WTC11 (cell line): ENCODE data around the gene KSR2. TPM values are rescaled to one million over a fixed set of nuclear protein-coding genes. Genes with fewer than 3 reads are reported as not detected.

Experiments
- ATAC-seq: fragments of 200-7000 bp; cut with Tn5 transposase; 2 replicates; pipeline ENCODE4 v1.10.0; 2021; ENCODE audit warnings: mild to moderate bottlenecking, moderate library complexity
- CTCF ChIA-PET: fragments of 300-600 bp; sonication (Branson Sonifier 250); formaldehyde crosslinking; loops from one replicate; lab custom pipeline; 2021; ENCODE audit warnings: antibody characterized with exemption; lab: Charles Lee
- POLR2A ChIA-PET: fragments of 350-600 bp; sonication (Branson Sonifier 250); formaldehyde crosslinking; loops from one replicate; lab custom pipeline; 2021; ENCODE audit warnings: antibody characterized with exemption; lab: Charles Lee
- DNase-seq: peaks from one replicate; pipeline ENCODE4 v3.0.0; 2021; ENCODE audit warnings: low spot score
- H3K27ac Mint-ChIP-seq: 2 replicates; pipeline ENCODE4 v1.8.0; 2021; ENCODE audit warnings: mixed read lengths
- H3K27me3 Mint-ChIP-seq: 2 replicates; pipeline ENCODE4 v1.8.0; 2021; ENCODE audit warnings: low read depth, mild to moderate bottlenecking, moderate library complexity, mixed read lengths
- H3K36me3 Mint-ChIP-seq: 2 replicates; pipeline ENCODE4 v1.8.0; 2021; ENCODE audit warnings: mixed read lengths
- H3K4me1 Mint-ChIP-seq: 2 replicates; pipeline ENCODE4 v1.8.0; 2022; ENCODE audit warnings: mixed read lengths
- H3K4me3 Mint-ChIP-seq: 2 replicates; pipeline ENCODE4 v1.8.0; 2021; ENCODE audit warnings: mild to moderate bottlenecking, moderate library complexity, mixed read lengths
- H3K9me3 Mint-ChIP-seq: 2 replicates; pipeline ENCODE4 v1.8.0; 2021; ENCODE audit warnings: mixed read lengths
- FOXK1 ChIP-seq: sonication (generic); formaldehyde crosslinking; IDR thresholded peaks from 2 replicates; pipeline ENCODE4 v1.8.0; 2022; ENCODE audit warnings: mild to moderate bottlenecking, moderate library complexity, missing genetic modification reagents
- FOXP1 ChIP-seq: sonication (generic); formaldehyde crosslinking; IDR thresholded peaks from 2 replicates; pipeline ENCODE4 v1.8.0; 2022; ENCODE audit warnings: missing genetic modification reagents, mild to moderate bottlenecking, moderate library complexity, borderline replicate concordance
- GTF2I ChIP-seq: fragments of 250-450 bp; sonication (Bioruptor Pico); conservative IDR thresholded peaks from 2 replicates; pipeline ENCODE4 v1.4.0; 2021; ENCODE audit warnings: mild to moderate bottlenecking
- HMGA2 ChIP-seq: fragments of 250-450 bp; sonication (Bioruptor Pico); IDR thresholded peaks from 2 replicates; pipeline ENCODE4 v1.4.0; 2021; ENCODE audit warnings: mild to moderate bottlenecking, moderate library complexity
- JUN ChIP-seq: sonication (generic); formaldehyde crosslinking; IDR thresholded peaks from 2 replicates; pipeline ENCODE4 v1.8.0; 2023; ENCODE audit warnings: mild to moderate bottlenecking, missing genetic modification reagents
- KAT7 ChIP-seq: sonication (generic); formaldehyde crosslinking; IDR thresholded peaks from 2 replicates; pipeline ENCODE4 v1.8.1; 2023; ENCODE audit warnings: missing genetic modification reagents, mild to moderate bottlenecking, borderline replicate concordance
- MYBL2 ChIP-seq: sonication (generic); formaldehyde crosslinking; IDR thresholded peaks from 2 replicates; pipeline ENCODE4 v1.8.1; 2023; ENCODE audit warnings: mild to moderate bottlenecking, moderate library complexity, missing genetic modification reagents
- NFE2L1 ChIP-seq: sonication (generic); formaldehyde crosslinking; IDR thresholded peaks from 2 replicates; pipeline ENCODE4 v1.8.1; 2023; ENCODE audit warnings: missing genetic modification reagents
- NFYB ChIP-seq: sonication (generic); formaldehyde crosslinking; conservative IDR thresholded peaks from 2 replicates; pipeline ENCODE4 v1.8.0; 2022; ENCODE audit warnings: low read depth, missing genetic modification reagents
- NR2C2 ChIP-seq: sonication (generic); formaldehyde crosslinking; IDR thresholded peaks from 2 replicates; pipeline ENCODE4 v1.8.0; 2022; ENCODE audit warnings: mild to moderate bottlenecking, missing genetic modification reagents
- RORB ChIP-seq: fragments of 250-450 bp; sonication (Bioruptor Pico); IDR thresholded peaks from 2 replicates; pipeline ENCODE4 v1.9.0; 2021; ENCODE audit warnings: mild to moderate bottlenecking
- SOX15 ChIP-seq: fragments of 250-450 bp; sonication (Bioruptor Pico); IDR thresholded peaks from 2 replicates; pipeline ENCODE4 v1.9.0; 2021; ENCODE audit warnings: mild to moderate bottlenecking
- SP1 ChIP-seq: sonication (generic); formaldehyde crosslinking; conservative IDR thresholded peaks from 2 replicates; pipeline ENCODE4 v1.8.1; 2022; ENCODE audit warnings: missing genetic modification reagents
- ZNF138 ChIP-seq: sonication (generic); formaldehyde crosslinking; conservative IDR thresholded peaks from 2 replicates; pipeline ENCODE4 v1.8.1; 2022; ENCODE audit warnings: mild to moderate bottlenecking, moderate library complexity, missing genetic modification reagents
- ZNF219 ChIP-seq: sonication (generic); formaldehyde crosslinking; IDR thresholded peaks from 2 replicates; pipeline ENCODE4 v1.8.0; 2023; ENCODE audit warnings: missing genetic modification reagents, mild to moderate bottlenecking, borderline replicate concordance
- ZNF416 ChIP-seq: fragments of 250-450 bp; sonication (Bioruptor Pico); IDR thresholded peaks from 2 replicates; pipeline ENCODE4 v1.9.0; 2021; ENCODE audit warnings: mild to moderate bottlenecking, inconsistent platforms
- total RNA-seq: library from RNA; stranded (reverse); gene quantifications from 3 replicates; pipeline ENCODE4 v1.2.3, GENCODE V29; 2021
- TF ChIP-seq, protein P1 (sequence below): sonication (generic); formaldehyde crosslinking; conservative IDR thresholded peaks from 2 replicates; pipeline ENCODE4 v1.8.1; 2022; ENCODE audit warnings: mild to moderate bottlenecking, missing genetic modification reagents
- TF ChIP-seq, protein P2 (sequence below): sonication (generic); formaldehyde crosslinking; IDR thresholded peaks from 2 replicates; pipeline ENCODE4 v1.8.0; 2022; ENCODE audit warnings: mild to moderate bottlenecking, missing genetic modification reagents
- TF ChIP-seq, protein P3 (sequence below): fragments of 250-450 bp; sonication (Bioruptor Pico); IDR thresholded peaks from 2 replicates; pipeline ENCODE4 v2.1.2; 2022; ENCODE audit warnings: mild to moderate bottlenecking, moderate library complexity
- TF ChIP-seq, protein P4 (sequence below): sonication (generic); formaldehyde crosslinking; conservative IDR thresholded peaks from 2 replicates; pipeline ENCODE4 v1.8.1; 2023; ENCODE audit warnings: mild to moderate bottlenecking, low read depth, missing genetic modification reagents, moderate library complexity
- TF ChIP-seq, protein P5 (sequence below): sonication (generic); formaldehyde crosslinking; IDR thresholded peaks from 2 replicates; pipeline ENCODE4 v1.8.0; 2023; ENCODE audit warnings: mild to moderate bottlenecking, missing genetic modification reagents
- TF ChIP-seq, protein P6 (sequence below): fragments of 200-600 bp; IDR thresholded peaks from 2 replicates; pipeline ENCODE4 v1.8.0; 2022; ENCODE audit warnings: antibody characterized with exemption
- TF ChIP-seq, protein P7 (sequence below): sonication (generic); formaldehyde crosslinking; IDR thresholded peaks from 2 replicates; pipeline ENCODE4 v1.8.1; 2022; ENCODE audit warnings: mild to moderate bottlenecking, moderate library complexity, missing genetic modification reagents
- TF ChIP-seq, protein P8 (sequence below): fragments of 250-450 bp; sonication (Bioruptor Pico); IDR thresholded peaks from 2 replicates; pipeline ENCODE4 v1.9.0; 2021; ENCODE audit warnings: moderate library complexity, mild to moderate bottlenecking, inconsistent platforms, borderline replicate concordance

The KSR2 gene
- total RNA-seq, 1 experiment from 2014 or later = 2.4 TPM

DNA sequence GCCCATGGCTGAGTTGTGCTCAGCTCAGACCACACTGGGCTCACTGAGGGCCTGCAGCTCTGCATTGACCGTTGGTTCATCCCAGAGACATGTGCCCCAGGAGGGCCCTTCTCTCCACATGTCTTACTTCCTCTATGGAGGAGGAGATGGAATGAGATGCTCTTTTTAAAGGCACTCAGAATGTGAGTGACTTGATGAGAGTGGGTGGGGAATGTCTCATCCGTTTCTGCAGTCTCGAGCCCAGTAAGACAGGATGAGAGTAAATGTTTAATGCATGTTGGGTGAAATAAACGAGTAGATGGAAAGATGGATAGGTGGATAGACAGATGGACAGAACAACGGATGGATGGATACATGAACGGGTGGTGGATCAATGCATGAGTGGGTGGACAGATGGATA lies 538.5 kb downstream of the KSR2 start:
- peaks cover 9% of the 10 kb centered on the region for H3K9me3 Mint-ChIP-seq
- H3K4me1 Mint-ChIP-seq = no peaks in the 10 kb centered on the region
- CTCF ChIA-PET = interaction anchor here (0.8 kb wide), 1 partner anchor 63 kb away, joined by 3 read pairs; no protein-coding TSS in a partner anchor
- no peaks in the 10 kb centered on the region for H3K27me3 Mint-ChIP-seq
- TF ChIP-seq, protein P1, sequence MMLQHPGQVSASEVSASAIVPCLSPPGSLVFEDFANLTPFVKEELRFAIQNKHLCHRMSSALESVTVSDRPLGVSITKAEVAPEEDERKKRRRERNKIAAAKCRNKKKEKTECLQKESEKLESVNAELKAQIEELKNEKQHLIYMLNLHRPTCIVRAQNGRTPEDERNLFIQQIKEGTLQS (CRISPR knock-in tag) = no peak
- no peak for TF ChIP-seq SOX15 (CRISPR knock-in tag)
- TF ChIP-seq ZNF416 (CRISPR knock-in tag) = no peak
- TF ChIP-seq, protein P2, sequence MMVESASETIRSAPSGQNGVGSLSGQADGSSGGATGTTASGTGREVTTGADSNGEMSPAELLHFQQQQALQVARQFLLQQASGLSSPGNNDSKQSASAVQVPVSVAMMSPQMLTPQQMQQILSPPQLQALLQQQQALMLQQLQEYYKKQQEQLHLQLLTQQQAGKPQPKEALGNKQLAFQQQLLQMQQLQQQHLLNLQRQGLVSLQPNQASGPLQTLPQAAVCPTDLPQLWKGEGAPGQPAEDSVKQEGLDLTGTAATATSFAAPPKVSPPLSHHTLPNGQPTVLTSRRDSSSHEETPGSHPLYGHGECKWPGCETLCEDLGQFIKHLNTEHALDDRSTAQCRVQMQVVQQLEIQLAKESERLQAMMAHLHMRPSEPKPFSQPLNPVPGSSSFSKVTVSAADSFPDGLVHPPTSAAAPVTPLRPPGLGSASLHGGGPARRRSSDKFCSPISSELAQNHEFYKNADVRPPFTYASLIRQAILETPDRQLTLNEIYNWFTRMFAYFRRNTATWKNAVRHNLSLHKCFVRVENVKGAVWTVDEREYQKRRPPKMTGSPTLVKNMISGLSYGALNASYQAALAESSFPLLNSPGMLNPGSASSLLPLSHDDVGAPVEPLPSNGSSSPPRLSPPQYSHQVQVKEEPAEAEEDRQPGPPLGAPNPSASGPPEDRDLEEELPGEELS (CRISPR knock-in tag) = no peak
- no peak for TF ChIP-seq FOXK1 (CRISPR knock-in tag)
- TF ChIP-seq, protein P3, sequence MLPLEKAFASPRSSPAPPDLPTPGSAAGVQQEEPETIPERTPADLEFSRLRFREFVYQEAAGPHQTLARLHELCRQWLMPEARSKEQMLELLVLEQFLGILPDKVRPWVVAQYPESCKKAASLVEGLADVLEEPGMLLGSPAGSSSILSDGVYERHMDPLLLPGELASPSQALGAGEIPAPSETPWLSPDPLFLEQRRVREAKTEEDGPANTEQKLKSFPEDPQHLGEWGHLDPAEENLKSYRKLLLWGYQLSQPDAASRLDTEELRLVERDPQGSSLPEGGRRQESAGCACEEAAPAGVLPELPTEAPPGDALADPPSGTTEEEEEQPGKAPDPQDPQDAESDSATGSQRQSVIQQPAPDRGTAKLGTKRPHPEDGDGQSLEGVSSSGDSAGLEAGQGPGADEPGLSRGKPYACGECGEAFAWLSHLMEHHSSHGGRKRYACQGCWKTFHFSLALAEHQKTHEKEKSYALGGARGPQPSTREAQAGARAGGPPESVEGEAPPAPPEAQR = no peak
- no peak for TF ChIP-seq KAT7 (CRISPR knock-in tag)
- TF ChIP-seq RORB (CRISPR knock-in tag) = no peak
- TF ChIP-seq MYBL2 = no peak
- no peak for TF ChIP-seq FOXP1
- TF ChIP-seq NFYB = no peak
- TF ChIP-seq, protein P4, sequence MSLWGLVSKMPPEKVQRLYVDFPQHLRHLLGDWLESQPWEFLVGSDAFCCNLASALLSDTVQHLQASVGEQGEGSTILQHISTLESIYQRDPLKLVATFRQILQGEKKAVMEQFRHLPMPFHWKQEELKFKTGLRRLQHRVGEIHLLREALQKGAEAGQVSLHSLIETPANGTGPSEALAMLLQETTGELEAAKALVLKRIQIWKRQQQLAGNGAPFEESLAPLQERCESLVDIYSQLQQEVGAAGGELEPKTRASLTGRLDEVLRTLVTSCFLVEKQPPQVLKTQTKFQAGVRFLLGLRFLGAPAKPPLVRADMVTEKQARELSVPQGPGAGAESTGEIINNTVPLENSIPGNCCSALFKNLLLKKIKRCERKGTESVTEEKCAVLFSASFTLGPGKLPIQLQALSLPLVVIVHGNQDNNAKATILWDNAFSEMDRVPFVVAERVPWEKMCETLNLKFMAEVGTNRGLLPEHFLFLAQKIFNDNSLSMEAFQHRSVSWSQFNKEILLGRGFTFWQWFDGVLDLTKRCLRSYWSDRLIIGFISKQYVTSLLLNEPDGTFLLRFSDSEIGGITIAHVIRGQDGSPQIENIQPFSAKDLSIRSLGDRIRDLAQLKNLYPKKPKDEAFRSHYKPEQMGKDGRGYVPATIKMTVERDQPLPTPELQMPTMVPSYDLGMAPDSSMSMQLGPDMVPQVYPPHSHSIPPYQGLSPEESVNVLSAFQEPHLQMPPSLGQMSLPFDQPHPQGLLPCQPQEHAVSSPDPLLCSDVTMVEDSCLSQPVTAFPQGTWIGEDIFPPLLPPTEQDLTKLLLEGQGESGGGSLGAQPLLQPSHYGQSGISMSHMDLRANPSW (CRISPR knock-in tag) = no peak
- TF ChIP-seq ZNF219 (CRISPR knock-in tag) = no peak
- no peak for TF ChIP-seq HMGA2 (CRISPR knock-in tag)
- TF ChIP-seq GTF2I (CRISPR knock-in tag) = no peak
- no peak for TF ChIP-seq NR2C2 (CRISPR knock-in tag)
- no peak for TF ChIP-seq NFE2L1 (CRISPR knock-in tag)
- no peak for TF ChIP-seq JUN (CRISPR knock-in tag)
- H3K36me3 Mint-ChIP-seq = no peaks in the 10 kb centered on the region
- ATAC-seq (no peak), DNase-seq (no peak)
- POLR2A ChIA-PET = no interaction called here
- no peak overlapping the region for H3K4me3 Mint-ChIP-seq
- H3K27ac Mint-ChIP-seq = no peak overlapping the region

DNA sequence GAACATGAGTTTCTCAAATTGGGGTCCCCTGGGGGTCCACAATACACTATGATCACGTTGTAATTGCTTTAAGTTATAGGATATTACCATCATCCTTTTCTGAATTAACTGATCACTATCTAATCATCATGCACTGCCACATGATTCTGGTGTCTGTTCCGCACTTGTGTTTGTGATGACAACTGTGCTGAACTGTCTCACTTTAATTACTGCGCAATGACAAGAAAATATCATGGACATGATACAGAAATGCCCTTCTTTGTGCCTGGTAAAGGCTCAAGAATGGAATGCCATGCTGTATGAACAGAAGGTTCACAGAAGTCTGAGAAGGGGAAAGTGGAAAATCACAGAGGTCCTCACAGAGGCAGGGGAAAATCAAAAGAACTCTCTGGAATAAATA lies 541.6 kb downstream of the KSR2 start:
- H3K4me1 Mint-ChIP-seq = no peaks in the 10 kb centered on the region
- H3K4me3 Mint-ChIP-seq = no peak overlapping the region
- CTCF ChIA-PET = no interaction called here
- POLR2A ChIA-PET = no interaction called here
- H3K9me3 Mint-ChIP-seq = peaks cover 11% of the 10 kb centered on the region
- H3K27ac Mint-ChIP-seq = no peak overlapping the region
- DNase-seq (no peak), ATAC-seq (no peak)
- H3K36me3 Mint-ChIP-seq = no peaks in the 10 kb centered on the region
- no peaks in the 10 kb centered on the region for H3K27me3 Mint-ChIP-seq
- TF ChIP-seq, protein P5, sequence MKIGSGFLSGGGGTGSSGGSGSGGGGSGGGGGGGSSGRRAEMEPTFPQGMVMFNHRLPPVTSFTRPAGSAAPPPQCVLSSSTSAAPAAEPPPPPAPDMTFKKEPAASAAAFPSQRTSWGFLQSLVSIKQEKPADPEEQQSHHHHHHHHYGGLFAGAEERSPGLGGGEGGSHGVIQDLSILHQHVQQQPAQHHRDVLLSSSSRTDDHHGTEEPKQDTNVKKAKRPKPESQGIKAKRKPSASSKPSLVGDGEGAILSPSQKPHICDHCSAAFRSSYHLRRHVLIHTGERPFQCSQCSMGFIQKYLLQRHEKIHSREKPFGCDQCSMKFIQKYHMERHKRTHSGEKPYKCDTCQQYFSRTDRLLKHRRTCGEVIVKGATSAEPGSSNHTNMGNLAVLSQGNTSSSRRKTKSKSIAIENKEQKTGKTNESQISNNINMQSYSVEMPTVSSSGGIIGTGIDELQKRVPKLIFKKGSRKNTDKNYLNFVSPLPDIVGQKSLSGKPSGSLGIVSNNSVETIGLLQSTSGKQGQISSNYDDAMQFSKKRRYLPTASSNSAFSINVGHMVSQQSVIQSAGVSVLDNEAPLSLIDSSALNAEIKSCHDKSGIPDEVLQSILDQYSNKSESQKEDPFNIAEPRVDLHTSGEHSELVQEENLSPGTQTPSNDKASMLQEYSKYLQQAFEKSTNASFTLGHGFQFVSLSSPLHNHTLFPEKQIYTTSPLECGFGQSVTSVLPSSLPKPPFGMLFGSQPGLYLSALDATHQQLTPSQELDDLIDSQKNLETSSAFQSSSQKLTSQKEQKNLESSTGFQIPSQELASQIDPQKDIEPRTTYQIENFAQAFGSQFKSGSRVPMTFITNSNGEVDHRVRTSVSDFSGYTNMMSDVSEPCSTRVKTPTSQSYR (CRISPR knock-in tag) = no peak
- TF ChIP-seq ZNF138 (CRISPR knock-in tag) (no peak), KAT7 (CRISPR knock-in tag) (no peak), NFYB (no peak), SP1 (CRISPR knock-in tag) (no peak)
- TF ChIP-seq, protein P6, sequence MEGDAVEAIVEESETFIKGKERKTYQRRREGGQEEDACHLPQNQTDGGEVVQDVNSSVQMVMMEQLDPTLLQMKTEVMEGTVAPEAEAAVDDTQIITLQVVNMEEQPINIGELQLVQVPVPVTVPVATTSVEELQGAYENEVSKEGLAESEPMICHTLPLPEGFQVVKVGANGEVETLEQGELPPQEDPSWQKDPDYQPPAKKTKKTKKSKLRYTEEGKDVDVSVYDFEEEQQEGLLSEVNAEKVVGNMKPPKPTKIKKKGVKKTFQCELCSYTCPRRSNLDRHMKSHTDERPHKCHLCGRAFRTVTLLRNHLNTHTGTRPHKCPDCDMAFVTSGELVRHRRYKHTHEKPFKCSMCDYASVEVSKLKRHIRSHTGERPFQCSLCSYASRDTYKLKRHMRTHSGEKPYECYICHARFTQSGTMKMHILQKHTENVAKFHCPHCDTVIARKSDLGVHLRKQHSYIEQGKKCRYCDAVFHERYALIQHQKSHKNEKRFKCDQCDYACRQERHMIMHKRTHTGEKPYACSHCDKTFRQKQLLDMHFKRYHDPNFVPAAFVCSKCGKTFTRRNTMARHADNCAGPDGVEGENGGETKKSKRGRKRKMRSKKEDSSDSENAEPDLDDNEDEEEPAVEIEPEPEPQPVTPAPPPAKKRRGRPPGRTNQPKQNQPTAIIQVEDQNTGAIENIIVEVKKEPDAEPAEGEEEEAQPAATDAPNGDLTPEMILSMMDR = no peak
- TF ChIP-seq, protein P7, sequence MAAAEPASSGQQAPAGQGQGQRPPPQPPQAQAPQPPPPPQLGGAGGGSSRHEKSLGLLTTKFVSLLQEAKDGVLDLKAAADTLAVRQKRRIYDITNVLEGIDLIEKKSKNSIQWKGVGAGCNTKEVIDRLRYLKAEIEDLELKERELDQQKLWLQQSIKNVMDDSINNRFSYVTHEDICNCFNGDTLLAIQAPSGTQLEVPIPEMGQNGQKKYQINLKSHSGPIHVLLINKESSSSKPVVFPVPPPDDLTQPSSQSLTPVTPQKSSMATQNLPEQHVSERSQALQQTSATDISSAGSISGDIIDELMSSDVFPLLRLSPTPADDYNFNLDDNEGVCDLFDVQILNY (CRISPR knock-in tag) = no peak
- TF ChIP-seq, protein P8, sequence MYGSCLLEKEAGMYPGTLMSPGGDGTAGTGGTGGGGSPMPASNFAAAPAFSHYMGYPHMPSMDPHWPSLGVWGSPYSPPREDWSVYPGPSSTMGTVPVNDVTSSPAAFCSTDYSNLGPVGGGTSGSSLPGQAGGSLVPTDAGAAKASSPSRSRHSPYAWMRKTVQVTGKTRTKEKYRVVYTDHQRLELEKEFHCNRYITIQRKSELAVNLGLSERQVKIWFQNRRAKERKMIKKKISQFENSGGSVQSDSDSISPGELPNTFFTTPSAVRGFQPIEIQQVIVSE = no peak
